AG08395 (cell line): ENCODE data around the gene GALE.

Experiments used
- DNase-seq: peaks from one replicate; pipeline ENCODE4 v3.0.0; 2012; ENCODE audit warnings: mixed read lengths, low spot score

Gene GALE

DNA sequence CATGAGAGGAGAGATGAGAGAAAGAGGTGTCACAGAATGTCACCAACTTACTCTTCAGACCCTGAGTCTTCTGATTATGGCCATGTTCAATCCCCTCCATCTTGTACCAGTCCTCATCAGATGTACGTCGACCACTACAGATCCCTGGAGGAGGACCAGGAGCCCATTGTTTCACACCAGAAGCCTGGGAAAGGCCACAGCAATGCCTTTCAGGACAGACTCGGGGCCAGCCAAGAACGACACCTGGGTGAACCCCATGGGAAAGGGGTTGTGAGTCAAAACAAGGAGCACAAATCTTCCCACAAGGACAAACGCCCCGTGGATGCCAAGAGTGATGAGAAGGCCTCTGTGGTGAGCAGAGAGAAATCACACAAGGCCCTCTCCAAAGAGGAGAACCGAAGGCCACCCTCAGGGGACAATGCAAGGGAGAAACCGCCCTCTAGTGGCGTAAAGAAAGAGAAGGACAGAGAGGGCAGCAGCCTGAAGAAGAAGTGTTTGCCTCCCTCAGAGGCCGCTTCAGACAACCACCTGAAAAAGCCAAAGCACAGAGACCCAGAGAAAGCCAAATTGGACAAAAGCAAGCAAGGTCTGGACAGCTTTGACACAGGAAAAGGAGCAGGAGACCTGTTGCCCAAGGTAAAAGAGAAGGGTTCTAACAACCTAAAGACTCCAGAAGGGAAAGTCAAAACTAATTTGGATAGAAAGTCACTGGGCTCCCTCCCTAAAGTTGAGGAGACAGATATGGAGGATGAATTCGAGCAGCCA is 49.3 kb downstream of the GALE start:
- DNase-seq, result peak; percentile 76

- no peak for DNase-seq
Observed at GRCh38 chr1:23748016-23748415, 52.5 kb downstream of the GALE start.
